AG04449 (cell line): ENCODE results near the gene TIE1.

Source experiments
- CTCF ChIA-PET: fragments of 350-600 bp; formaldehyde crosslinking; extraction: SDS; loops from one replicate; lab custom pipeline; 2021; ENCODE audit warnings: antibody characterized with exemption; lab: Yijun Ruan, JAX
- POLR2A ChIA-PET: fragments of 400-600, 350-600 bp; formaldehyde crosslinking; extraction: SDS; loops from one replicate; lab custom pipeline; 2020; ENCODE audit warnings: antibody characterized with exemption, inconsistent platforms; lab: Yijun Ruan, JAX
- DNase-seq: peaks from one replicate; pipeline ENCODE4 v3.0.0-alpha.2; 2010; ENCODE audit warnings: low read depth, low spot score
- H3K4me3 ChIP-seq: 2 replicates; pipeline ENCODE4 v1.5.1; 2011; ENCODE audit warnings: low read depth, mild to moderate bottlenecking, control low read depth, low read length
- TF ChIP-seq, protein P1 (sequence below): IDR thresholded peaks from one replicate; pipeline ENCODE4 v1.5.1; 2011; ENCODE audit warnings: mild to moderate bottlenecking, moderate library complexity, low read length, control low read depth, inconsistent platforms; ENCODE audit not compliant: insufficient read depth; ENCODE audit errors: missing control alignments

The TIE1 gene

DNA sequence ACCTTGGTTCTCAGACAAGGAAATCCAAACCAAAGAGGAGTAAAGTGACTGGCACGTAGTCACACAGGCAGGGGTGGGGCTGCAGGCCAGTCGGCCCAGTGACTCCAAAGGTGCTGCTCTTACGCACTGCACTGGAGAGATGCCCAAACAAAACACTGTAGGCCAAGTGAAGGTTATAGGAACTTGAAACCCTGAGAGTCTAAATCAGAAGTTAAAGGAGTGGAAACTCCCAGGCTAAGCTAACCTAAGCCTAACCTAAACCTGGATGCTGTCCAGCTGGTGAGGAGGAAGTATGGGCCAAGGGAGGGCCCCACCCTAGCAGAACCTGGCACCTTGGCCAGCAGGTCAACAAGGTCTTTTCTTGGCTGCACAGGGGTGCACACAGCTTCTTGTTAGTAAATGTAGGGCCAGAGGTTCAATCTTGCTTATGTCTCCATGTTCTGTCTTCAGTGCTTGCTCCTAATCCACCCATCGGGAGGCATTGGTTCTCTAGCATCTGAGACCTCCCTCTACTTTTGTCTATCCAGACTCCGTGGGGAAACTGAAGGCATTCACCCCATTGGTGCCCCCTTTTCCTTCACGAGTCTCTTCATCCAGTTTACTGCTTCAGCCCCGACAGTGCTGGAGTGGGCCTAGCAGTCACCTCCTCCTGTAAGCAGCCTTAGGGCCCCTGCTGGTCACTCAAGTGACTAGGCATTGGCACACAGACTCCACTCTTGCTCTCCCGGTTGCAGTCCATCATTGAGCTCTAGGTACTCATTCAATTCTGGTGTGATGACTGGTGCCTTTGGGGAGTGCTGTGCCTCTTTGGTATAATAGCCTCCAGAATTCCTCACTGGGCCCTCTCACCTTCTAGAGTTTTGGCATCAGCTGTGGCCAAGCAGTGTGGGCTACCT lies 43.9 kb upstream of the TIE1 start:
- H3K4me3 ChIP-seq, result no peak overlapping the region
- no peak for DNase-seq
- ChIA-PET POLR2A (no interaction called here), CTCF (no interaction called here)
- TF ChIP-seq, protein P1, sequence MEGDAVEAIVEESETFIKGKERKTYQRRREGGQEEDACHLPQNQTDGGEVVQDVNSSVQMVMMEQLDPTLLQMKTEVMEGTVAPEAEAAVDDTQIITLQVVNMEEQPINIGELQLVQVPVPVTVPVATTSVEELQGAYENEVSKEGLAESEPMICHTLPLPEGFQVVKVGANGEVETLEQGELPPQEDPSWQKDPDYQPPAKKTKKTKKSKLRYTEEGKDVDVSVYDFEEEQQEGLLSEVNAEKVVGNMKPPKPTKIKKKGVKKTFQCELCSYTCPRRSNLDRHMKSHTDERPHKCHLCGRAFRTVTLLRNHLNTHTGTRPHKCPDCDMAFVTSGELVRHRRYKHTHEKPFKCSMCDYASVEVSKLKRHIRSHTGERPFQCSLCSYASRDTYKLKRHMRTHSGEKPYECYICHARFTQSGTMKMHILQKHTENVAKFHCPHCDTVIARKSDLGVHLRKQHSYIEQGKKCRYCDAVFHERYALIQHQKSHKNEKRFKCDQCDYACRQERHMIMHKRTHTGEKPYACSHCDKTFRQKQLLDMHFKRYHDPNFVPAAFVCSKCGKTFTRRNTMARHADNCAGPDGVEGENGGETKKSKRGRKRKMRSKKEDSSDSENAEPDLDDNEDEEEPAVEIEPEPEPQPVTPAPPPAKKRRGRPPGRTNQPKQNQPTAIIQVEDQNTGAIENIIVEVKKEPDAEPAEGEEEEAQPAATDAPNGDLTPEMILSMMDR, result no peak

DNA sequence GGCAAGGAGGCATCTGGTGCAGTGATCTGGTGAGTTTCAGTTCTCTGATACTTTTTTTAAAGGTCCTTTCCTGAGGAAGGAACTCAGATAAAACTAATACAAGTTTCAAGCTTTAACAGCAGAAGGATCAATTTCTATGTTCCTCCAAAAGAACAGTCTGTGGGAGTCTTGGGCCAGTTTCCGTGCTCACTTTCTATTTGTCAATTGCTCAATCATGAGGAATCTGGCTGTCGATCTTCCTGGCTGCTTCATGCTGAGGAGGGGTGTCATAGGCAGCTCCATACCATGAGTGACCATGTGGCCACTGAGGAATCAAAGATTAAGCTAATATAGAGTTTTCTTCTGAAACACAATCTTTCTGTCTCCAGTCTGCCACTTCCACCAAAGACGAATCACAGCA lies 42.4 kb upstream of the TIE1 start:
- ChIA-PET POLR2A (no interaction called here), CTCF (interaction anchor here (1.3 kb wide), 1 partner anchor 21 kb away, joined by 6 read pairs; no protein-coding TSS in a partner anchor)
- no peak for DNase-seq
- TF ChIP-seq, protein P1, result no peak
- no peak overlapping the region for H3K4me3 ChIP-seq

DNA sequence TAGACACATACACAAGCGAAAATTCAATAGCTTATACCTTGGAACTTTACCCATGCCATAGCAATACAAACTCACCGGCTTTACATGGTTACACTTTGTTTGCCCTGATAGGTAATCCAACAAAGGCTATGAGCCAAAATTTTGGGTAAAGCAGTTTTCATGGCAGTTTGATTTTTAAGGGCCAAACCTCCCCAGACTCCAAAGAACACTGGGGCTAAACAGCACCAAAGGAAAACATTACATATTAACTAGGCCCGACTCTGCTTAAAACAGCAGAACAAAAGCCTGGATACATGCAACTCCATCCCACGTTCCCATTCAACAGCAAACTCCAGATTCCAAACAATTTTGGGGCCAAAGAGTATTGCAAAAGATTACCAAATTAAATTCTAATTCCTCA lies 35.4 kb upstream of the TIE1 start:
- TF ChIP-seq, protein P1, result no peak
- CTCF ChIA-PET, result no interaction called here
- POLR2A ChIA-PET, result no interaction called here
- no peak overlapping the region for H3K4me3 ChIP-seq
- no peak for DNase-seq

DNA sequence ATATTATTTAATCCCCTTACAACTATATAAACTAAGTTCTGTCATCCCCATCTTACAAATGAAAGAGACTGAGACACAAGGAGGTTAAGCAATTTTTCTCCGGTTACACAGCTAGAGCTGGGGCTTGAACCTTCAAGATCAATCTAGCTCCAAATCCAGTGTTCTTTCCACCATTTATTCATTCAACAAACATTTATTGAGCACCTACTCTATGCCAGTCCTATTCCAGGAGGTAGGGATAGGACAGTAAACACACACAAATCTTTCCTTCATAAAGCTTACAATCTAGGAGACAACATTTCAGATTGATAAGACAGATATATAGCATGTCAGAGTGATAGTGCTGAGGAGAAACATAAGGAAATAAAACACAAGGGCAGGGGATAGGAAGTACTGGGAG lies 33.9 kb upstream of the TIE1 start:
- POLR2A ChIA-PET, result no interaction called here
- TF ChIP-seq, protein P1, result no peak
- H3K4me3 ChIP-seq, result no peak overlapping the region
- CTCF ChIA-PET, result interaction anchor here (0.6 to 1.0 kb wide), 2 partner anchors 27 to 29 kb away, joined by 3 read pairs; no protein-coding TSS in a partner anchor
- no peak for DNase-seq

DNA sequence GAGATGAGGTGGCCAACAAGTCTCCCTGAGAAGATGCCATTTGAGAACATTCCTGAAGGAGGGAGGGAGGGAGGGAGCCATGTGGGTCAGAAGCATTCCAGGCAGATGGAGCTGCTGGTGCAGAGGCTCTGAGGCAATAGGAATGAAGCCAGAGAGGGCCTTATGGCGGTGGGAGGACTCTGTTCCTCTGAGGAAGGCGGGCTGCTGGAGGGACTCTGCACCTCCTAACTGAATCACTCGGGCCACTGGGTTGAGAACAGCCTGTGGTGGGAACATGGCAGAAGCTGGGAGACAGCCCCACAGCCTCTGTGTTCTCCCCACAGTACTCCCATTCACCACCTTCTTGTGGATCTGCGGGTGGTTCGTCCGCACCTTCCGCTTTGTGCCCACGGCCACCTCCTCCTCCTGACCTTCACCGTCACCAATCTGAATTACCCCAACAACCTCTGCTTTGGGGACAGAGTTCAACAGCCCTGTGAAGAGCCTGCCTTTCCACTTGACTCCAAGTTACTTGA lies 33.4 kb upstream of the TIE1 start:
- peak; percentile 77 for DNase-seq
- CTCF ChIA-PET, result interaction anchor here (0.9 to 1.0 kb wide), 2 partner anchors 30 to 40 kb away, joined by 3 to 5 read pairs; no protein-coding TSS in a partner anchor
- TF ChIP-seq, protein P1, result no peak
- no peak overlapping the region for H3K4me3 ChIP-seq
- POLR2A ChIA-PET, result no interaction called here

DNA sequence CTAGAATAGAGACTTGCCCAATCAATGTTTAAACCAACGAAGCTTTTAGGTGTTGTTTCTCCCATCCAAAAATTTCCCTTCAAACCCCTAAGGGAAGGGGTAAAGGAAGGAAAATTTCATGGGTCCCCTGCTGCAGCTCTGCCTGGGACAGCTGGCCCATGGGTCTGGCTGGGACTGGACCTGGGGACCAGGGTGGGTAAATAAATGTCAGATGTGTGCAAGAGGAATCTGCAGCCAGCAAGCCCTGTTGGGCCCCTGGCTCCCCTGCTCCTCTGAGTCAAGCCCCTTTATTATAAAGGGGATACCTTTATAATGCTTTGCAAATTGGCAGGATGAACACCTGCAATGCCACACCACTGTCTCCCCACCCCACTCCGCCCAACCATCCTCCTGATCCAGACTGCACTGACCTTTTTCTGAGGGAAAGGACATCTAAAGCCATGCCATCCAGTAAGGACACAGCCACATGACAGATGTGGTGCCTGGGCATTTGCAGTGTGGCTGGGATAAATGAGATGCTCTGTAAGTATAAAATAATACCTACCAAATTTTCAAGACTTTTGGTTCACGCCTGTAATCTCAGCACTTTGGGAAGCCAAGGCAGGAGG lies 32.9 kb upstream of the TIE1 start:
- CTCF ChIA-PET, result interaction anchor here (0.9 kb wide), 1 partner anchor 41 kb away, joined by 5 read pairs; no protein-coding TSS in a partner anchor
- POLR2A ChIA-PET, result no interaction called here
- H3K4me3 ChIP-seq, result no peak overlapping the region
- DNase-seq, result no peak
- TF ChIP-seq, protein P1, result no peak
